NCI-H2196 treated with DMSO at 0.1 percent for 48 hours (cell line): Measurements from ENCODE around the gene PITPNC1.
"Not testable (repeated sequence)": the region's sequence is repeated elsewhere in the genome, so short reads cannot be mapped to it uniquely, and the experiment has no call there.

Experiments used
- DNase-seq: peaks from one replicate; lab custom pipeline; 2025; ENCODE audit not compliant: unreplicated experiment; lab: John Stamatoyannopoulos, UW

PITPNC1 gene

GRCh38 chr17:67430515-67430914 lies 53.4 kb downstream of the PITPNC1 start:
- DNase-seq, result not testable (repeated sequence)

GRCh38 chr17:67431249-67432015 lies 54.4 kb downstream of the PITPNC1 start:
- DNase-seq, result no peak

GRCh38 chr17:67433248-67433924 lies 56.3 kb downstream of the PITPNC1 start:
- no peak for DNase-seq

GRCh38 chr17:67434061-67434525 lies 57.0 kb downstream of the PITPNC1 start:
- no peak for DNase-seq

GRCh38 chr17:67435122-67435521 lies 58.0 kb downstream of the PITPNC1 start:
- no peak for DNase-seq

- DNase-seq, result no peak
These were observed 58.7 kb downstream of the PITPNC1 start for GRCh38 chr17:67435786-67436185.

GRCh38 chr17:67436233-67436632 lies 59.2 kb downstream of the PITPNC1 start:
- DNase-seq, result no peak

- DNase-seq, result no peak
These were observed 61.6 kb downstream of the PITPNC1 start for GRCh38 chr17:67438667-67439066.

- DNase-seq, result no peak
These were observed 62.2 kb downstream of the PITPNC1 start for GRCh38 chr17:67439269-67439668.

- no peak for DNase-seq
These were observed 63.4 kb downstream of the PITPNC1 start for GRCh38 chr17:67440277-67441051.

GRCh38 chr17:67441052-67441895 lies 64.2 kb downstream of the PITPNC1 start:
- no peak for DNase-seq

GRCh38 chr17:67441896-67442219 lies 64.8 kb downstream of the PITPNC1 start:
- DNase-seq, result no peak

- DNase-seq, result no peak
These were observed 65.9 kb downstream of the PITPNC1 start for GRCh38 chr17:67442787-67443624.

- DNase-seq, result no peak
These were observed 67.0 kb downstream of the PITPNC1 start for GRCh38 chr17:67443931-67444595.

GRCh38 chr17:67448449-67448848 lies 71.4 kb downstream of the PITPNC1 start:
- DNase-seq, result no peak

GRCh38 chr17:67449065-67449464 lies 72.0 kb downstream of the PITPNC1 start:
- no peak for DNase-seq

- no peak for DNase-seq
These were observed 73.0 kb downstream of the PITPNC1 start for GRCh38 chr17:67449845-67450755.
